Breast epithelium (tissue), 4 donors: ENCODE measurements around the gene ACVR1. TPM values are rescaled to one million over a fixed set of nuclear protein-coding genes. Genes with fewer than 3 reads are reported as not detected.

Source experiments
- DNase-seq, 2 donors: peaks; one replicate each; pipeline ENCODE4 v3.0.0-alpha.2; 2019; ENCODE audit warnings: low spot score in 2 of 2
- H3K27ac ChIP-seq, 2 donors: fragments of 200-600 bp; sonication (generic) in 1 of 2; one replicate each; pipeline ENCODE4 v1.5.1; 2016 to 2019; ENCODE audit warnings: mild to moderate bottlenecking in 1 of 2
- H3K27me3 ChIP-seq, 2 donors: fragments of 200-600 bp; sonication (generic) in 1 of 2; one replicate each; pipeline versions ENCODE4 v1.5.1 to v1.6.0; 2017 to 2019; ENCODE audit warnings: control low read depth in 1 of 2, mild to moderate bottlenecking in 1 of 2
- H3K36me3 ChIP-seq: fragments of 200-600 bp; one replicate; pipeline ENCODE4 v1.5.1; 2019
- H3K4me1 ChIP-seq, 2 donors: fragments of 200-600 bp; sonication (generic); one replicate each; pipeline ENCODE4 v1.5.1; 2016 to 2019; ENCODE audit warnings: control low read depth in 1 of 2
- H3K4me3 ChIP-seq, 3 donors: fragments of 200-600 bp; sonication (generic); 1 replicate in 2 of 3; 2 replicates in 1 of 3; pipeline ENCODE4 v1.5.1; 2016 to 2019; ENCODE audit warnings: mild to moderate bottlenecking in 3 of 3, moderate library complexity in 2 of 3
- H3K9me3 ChIP-seq, 2 donors: fragments of 200-600 bp; sonication (generic) in 1 of 2; one replicate each; pipeline ENCODE4 v1.5.1; 2016 to 2019; ENCODE audit warnings: control low read depth in 1 of 2
- POLR2A ChIP-seq: fragments of 450-650 bp; IDR thresholded peaks from one replicate; pipeline ENCODE4 v1.6.1; 2016; ENCODE audit warnings: antibody characterized with exemption, mild to moderate bottlenecking, moderate library complexity
- POLR2AphosphoS5 ChIP-seq, 3 donors: sonication (generic); formaldehyde crosslinking; IDR thresholded peaks; one replicate each; pipeline ENCODE4 v1.6.1; 2017; ENCODE audit warnings: antibody characterized with exemption in 3 of 3
- intact Hi-C: fragments of 100-400 bp; cut with DNase I; formaldehyde crosslinking; loops from one replicate; pipeline ENCODE4 v1.15.1; 2023; ENCODE audit warnings: low total_unique reads
- total RNA-seq, 3 donors: library from RNA; depleted of rRNA; stranded (reverse); fragments of >200 nt; gene quantifications; one replicate each; pipeline ENCODE4 v1.1.0, GENCODE V29; 2016
- TF ChIP-seq, protein P1 (sequence below), 3 donors: fragments of 450-650 bp; IDR thresholded peaks; one replicate each; pipeline ENCODE4 v1.5.1; 2016 to 2017; ENCODE audit warnings: antibody characterized with exemption in 3 of 3, mild to moderate bottlenecking in 3 of 3, moderate library complexity in 3 of 3

ACVR1 gene
- total RNA-seq, 3 donors from 2014 or later, result 31.5 to 45.4 (median 32.8) TPM

DNA sequence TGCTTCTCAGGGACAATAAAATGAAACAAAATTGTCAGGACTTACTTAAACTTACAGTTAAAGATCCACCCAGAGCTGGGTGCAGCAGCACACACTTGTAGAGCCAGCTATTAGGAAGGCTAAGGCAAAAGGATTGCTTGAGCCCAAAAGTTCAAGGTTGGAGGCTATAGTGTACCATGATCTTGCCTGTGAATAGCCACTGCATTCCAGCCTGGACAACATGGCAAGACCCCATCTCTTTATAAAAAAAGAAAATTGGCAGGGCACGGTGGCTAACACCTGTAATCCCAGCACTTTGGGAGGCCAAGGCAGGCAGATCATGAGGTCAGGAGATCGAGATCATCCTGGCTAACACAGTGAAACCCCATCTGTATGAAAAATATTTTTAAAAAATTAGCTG lies 34.6 kb downstream of the ACVR1 start:
- TF ChIP-seq POLR2A (no peak), POLR2AphosphoS5 (IDR thresholded peaks at IDR 0.05) (no peak)
- TF ChIP-seq, protein P1, sequence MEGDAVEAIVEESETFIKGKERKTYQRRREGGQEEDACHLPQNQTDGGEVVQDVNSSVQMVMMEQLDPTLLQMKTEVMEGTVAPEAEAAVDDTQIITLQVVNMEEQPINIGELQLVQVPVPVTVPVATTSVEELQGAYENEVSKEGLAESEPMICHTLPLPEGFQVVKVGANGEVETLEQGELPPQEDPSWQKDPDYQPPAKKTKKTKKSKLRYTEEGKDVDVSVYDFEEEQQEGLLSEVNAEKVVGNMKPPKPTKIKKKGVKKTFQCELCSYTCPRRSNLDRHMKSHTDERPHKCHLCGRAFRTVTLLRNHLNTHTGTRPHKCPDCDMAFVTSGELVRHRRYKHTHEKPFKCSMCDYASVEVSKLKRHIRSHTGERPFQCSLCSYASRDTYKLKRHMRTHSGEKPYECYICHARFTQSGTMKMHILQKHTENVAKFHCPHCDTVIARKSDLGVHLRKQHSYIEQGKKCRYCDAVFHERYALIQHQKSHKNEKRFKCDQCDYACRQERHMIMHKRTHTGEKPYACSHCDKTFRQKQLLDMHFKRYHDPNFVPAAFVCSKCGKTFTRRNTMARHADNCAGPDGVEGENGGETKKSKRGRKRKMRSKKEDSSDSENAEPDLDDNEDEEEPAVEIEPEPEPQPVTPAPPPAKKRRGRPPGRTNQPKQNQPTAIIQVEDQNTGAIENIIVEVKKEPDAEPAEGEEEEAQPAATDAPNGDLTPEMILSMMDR (IDR thresholded peaks at IDR 0.05), result no peak
- H3K27ac ChIP-seq, result peak overlapping the region; percentile 35 to 56

DNA sequence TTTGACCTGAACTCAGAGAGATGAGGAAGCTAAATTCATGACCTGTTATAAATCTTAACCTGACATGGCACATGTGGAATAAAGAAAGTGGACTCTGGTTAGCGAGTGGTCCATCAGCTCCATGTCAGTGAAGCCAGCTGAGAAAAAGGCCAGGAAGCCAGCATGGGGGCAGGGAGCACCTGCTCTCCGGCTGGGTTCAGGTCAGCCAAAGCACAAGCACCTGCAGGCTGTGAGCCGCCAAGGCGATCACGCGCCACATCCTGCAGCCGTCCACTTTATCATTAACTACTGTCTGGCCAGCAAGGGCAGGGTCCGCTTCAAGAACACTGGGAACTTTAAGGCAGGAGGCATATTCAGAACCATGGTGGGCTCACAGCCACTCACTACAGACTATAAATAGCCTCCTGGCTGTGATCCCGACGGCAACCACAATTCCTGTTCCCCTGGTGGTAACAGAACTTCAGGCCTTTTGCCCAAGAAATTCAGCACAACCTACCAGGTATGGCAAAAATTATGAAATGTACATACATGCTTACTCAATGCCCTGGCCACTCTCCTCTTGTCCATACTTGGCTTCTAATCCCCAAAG lies 35.5 kb downstream of the ACVR1 start:
- no peak for DNase-seq
- intact Hi-C loops, result no loop called here
- Histone ChIP-seq H3K4me1 (peaks cover 0 to 27% of the 10 kb centered on the region in 2 donors), H3K4me3 (no peak overlapping the region), H3K27me3 (no peaks in the 10 kb centered on the region), H3K36me3 (no peaks in the 10 kb centered on the region), H3K27ac (peak overlapping the region; percentile 56), H3K9me3 (no peaks in the 10 kb centered on the region)
- TF ChIP-seq POLR2A (no peak), POLR2AphosphoS5 (IDR thresholded peaks at IDR 0.05) (no peak)
- TF ChIP-seq, protein P1 (IDR thresholded peaks at IDR 0.05), result no peak

More for the DNA sequence above, 34.6 kb downstream of the ACVR1 start:
- H3K4me1 ChIP-seq, result peaks cover 0 to 27% of the 10 kb centered on the region in 2 donors
- no peaks in the 10 kb centered on the region for H3K9me3 ChIP-seq
- H3K4me3 ChIP-seq, result no peak overlapping the region
- H3K27me3 ChIP-seq, result no peaks in the 10 kb centered on the region
- no peak for DNase-seq
- H3K36me3 ChIP-seq, result no peaks in the 10 kb centered on the region
- intact Hi-C loops, result no loop called here

DNA sequence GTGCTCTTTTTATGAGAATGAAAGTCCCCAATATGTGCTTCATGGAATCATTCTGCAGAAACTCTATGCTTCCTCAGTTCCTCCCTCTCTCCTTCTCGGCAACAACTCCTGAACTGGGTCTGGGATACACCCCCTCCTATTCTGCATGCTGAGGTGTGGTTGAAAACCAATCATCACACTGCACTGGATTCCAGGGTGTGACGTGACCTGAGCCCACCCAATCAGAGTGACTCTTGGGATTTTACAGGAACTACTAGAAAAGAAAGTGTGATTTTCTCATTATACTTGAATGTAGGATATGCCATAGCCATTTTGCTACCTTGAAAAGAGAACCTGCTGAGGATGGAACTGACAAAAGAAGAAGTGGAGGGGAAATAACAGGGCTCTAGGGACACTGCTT lies 36.3 kb downstream of the ACVR1 start:
- Histone ChIP-seq H3K27ac (peak overlapping the region in 1 of 2 donors; percentile 82), H3K4me3 (no peak overlapping the region), H3K4me1 (peaks cover 0 to 27% of the 10 kb centered on the region in 2 donors), H3K27me3 (no peaks in the 10 kb centered on the region), H3K9me3 (no peaks in the 10 kb centered on the region), H3K36me3 (no peaks in the 10 kb centered on the region)
- intact Hi-C loops, result no loop called here
- no peak for DNase-seq
- TF ChIP-seq POLR2AphosphoS5 (IDR thresholded peaks at IDR 0.05), result no peak
- TF ChIP-seq, protein P1 (IDR thresholded peaks at IDR 0.05), result no peak
- no peak for TF ChIP-seq POLR2A

DNA sequence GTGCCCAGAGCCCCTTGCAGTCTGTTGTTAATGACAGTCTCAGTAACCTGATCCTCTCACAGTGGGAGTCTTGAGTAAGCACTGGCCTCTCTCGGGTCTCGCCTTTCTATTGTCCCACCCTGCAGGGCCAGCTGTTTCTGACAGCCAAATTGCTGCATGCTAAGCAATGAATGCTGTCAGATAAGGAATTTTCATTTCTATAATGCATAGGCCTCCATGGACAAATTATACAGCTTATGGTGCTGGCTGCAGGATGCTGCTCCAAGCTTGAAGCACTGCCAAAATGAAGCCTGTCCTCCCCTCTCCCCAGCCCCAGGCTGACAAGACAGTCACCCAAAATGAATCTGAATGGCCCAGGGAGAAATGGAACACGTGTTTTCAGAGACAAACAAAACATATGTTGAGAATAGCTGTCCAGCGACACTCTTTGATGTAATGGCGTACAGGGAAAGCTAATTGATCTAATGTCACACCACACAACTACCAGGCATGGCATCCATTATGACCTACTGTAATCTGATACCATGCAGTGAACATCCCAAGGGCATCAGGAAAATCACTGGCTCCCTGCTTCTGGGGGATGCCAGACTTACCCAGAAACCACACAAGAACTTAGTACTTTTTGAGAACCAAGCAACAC lies 36.8 kb downstream of the ACVR1 start:
- intact Hi-C loops, result no loop called here
- peaks cover 0 to 27% of the 10 kb centered on the region in 2 donors for H3K4me1 ChIP-seq
- peak overlapping the region; percentile 69 to 82 for H3K27ac ChIP-seq
- DNase-seq, result no peak
- no peak overlapping the region for H3K4me3 ChIP-seq
- H3K36me3 ChIP-seq, result no peaks in the 10 kb centered on the region
- H3K9me3 ChIP-seq, result no peaks in the 10 kb centered on the region
- TF ChIP-seq POLR2A (no peak), POLR2AphosphoS5 (IDR thresholded peaks at IDR 0.05) (no peak)
- TF ChIP-seq, protein P1 (IDR thresholded peaks at IDR 0.05), result no peak
- no peaks in the 10 kb centered on the region for H3K27me3 ChIP-seq

DNA sequence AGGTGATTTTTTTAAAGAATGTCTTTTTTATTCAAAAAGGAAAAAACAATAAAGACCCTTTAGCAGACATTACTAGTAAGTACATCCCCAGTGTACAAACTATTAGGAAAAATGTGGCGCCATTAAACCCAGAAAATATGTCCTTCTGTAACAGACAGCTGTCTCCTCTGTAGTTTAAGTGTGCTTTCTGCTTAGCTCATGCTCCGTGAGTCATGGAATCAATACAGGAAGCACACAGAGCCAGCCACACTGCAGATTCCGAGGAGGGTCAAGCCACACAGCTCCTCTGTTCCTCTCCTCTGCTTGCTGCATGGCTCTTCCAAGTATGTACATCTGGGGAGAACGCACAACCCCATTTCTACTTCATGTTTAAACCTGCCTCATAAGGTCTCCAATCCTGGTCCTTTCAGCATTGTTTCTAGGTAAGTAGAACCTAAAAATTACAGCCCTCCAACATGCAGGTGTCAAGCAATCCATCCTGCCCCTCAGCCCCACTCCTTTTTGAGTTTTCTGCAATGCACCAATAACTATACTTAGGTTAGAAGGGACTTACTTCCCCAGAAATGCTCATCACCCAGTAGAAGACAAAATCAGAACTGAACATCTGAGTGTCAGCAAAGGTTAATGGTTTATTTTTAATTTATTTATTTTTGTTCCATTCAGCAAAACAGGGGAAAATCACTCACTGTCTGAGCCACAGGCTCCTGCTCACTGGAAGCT lies 37.5 kb downstream of the ACVR1 start:
- Histone ChIP-seq H3K27me3 (no peaks in the 10 kb centered on the region), H3K9me3 (no peaks in the 10 kb centered on the region), H3K27ac (peak overlapping the region; percentile 69 to 82), H3K4me3 (peak overlapping the region; percentile 10 to 46 (median 25)), H3K4me1 (peaks cover 0 to 27% of the 10 kb centered on the region in 2 donors), H3K36me3 (no peaks in the 10 kb centered on the region)
- intact Hi-C loops, result no loop called here
- TF ChIP-seq POLR2A (no peak), POLR2AphosphoS5 (IDR thresholded peaks at IDR 0.05) (no peak)
- DNase-seq, result no peak
